Measurements from ENCODE around the gene C12orf56. TPM values are rescaled to one million over a fixed set of nuclear protein-coding genes. Genes with fewer than 3 reads are reported as not detected.

The C12orf56 gene
- total RNA-seq (2014; rRNA removed) (5.7 and 8.1 TPM in 2 replicates), Bru-seq, nascent RNA (percentile 36 among the genes with signal in this experiment), BruChase-seq, experiment 1, labeled RNA remaining after a 6-hour chase (percentile 29 among the genes with signal in this experiment), BruChase-seq, experiment 2, labeled RNA remaining after a 2-hour chase (percentile 40 among the genes with signal in this experiment)
- long read RNA-seq, transcript C12orf56-205 (7 exons, 935 nt), result major isoform, 5 of 23 reads
- long read RNA-seq, partial matches to known transcripts, result 5 of 23 reads
- long read RNA-seq, other reads (novel, unspliced or antisense), result 12 of 23 reads

DNA sequence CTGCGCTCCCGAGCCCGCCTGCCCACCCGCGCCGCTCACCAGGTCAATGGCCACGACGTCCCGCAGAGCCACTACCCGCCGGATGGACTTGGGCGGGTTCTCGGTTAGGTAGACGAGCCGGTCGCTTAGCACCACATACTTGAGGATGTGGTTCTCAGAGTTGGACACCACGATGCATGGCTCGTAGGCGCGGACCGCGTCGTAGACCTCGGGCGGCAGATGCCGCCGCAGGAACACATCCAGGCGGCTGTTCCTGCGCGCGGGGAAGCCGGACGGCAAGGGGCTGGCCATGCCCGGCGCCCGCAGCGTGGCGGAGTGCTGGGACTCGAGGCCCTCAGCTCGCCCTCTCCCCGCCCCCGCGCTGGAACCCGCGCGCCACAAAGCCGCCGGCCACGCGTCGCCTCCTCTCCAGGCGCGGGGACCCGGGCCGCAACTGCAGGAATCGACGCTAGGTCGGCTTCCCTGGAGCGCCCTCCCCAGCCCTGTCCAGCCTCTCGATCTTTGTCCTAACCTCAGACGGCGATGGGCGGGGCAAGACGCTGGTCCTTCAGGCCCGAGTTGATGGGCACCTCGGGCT lies at the start of gene C12orf56:
Gene C12orf56 (minus strand): TSS at position 484 of the 577 bp plus-strand sequence. CDS start 193 bp downstream, at position 291.
- Histone ChIP-seq H3K27ac (ENCODE audit: low read length) (no peak within 1 kb of the TSS), H3K4me3 (ENCODE audit: low read length) (no peak within 1 kb of the TSS), H3K9ac (ENCODE audit: low read length) (no peak within 1 kb of the TSS), H3F3A (ENCODE audit: low read length, unreplicated experiment) (peaks cover 3% of the 10 kb centered on the region), H3K36me3 (ENCODE audit: low read depth, low read length) (no peaks in the 10 kb centered on the region), H3K4me1 (ENCODE audit: insufficient read depth, low read length) (peaks cover 20% of the 10 kb centered on the region), H3K9me3 (ENCODE audit: low read length) (no peaks in the 10 kb centered on the region), H3K9me2 (replicated peaks; ENCODE audit: low read length) (no peaks in the 10 kb centered on the region), H2AFZ (ENCODE audit: low read length) (no peak within 1 kb of the TSS), H3K27me3 (ENCODE audit: low read length) (no peaks in the 10 kb centered on the region), H3K79me2 (ENCODE audit: low read length) (no peaks in the 10 kb centered on the region), H4K20me1 (ENCODE audit: low read length) (no peaks in the 10 kb centered on the region), H3K4me2 (ENCODE audit: low read length) (no peak within 1 kb of the TSS)
- DNase-seq, result no peak
- no TSS peak for BruUV-seq (replicated peaks)
- intact Hi-C loops (cut with micrococcal nuclease), result no loop called here
- ChIA-PET POLR2A (ENCODE audit: unreplicated experiment) (no interaction called here), CTCF (no interaction called here)
- TF ChIP-seq EZH2phosphoT487 (IDR thresholded peaks at IDR 0.05; ENCODE audit: borderline replicate concordance, low read length), result no peak
- TF ChIP-seq, protein P1, sequence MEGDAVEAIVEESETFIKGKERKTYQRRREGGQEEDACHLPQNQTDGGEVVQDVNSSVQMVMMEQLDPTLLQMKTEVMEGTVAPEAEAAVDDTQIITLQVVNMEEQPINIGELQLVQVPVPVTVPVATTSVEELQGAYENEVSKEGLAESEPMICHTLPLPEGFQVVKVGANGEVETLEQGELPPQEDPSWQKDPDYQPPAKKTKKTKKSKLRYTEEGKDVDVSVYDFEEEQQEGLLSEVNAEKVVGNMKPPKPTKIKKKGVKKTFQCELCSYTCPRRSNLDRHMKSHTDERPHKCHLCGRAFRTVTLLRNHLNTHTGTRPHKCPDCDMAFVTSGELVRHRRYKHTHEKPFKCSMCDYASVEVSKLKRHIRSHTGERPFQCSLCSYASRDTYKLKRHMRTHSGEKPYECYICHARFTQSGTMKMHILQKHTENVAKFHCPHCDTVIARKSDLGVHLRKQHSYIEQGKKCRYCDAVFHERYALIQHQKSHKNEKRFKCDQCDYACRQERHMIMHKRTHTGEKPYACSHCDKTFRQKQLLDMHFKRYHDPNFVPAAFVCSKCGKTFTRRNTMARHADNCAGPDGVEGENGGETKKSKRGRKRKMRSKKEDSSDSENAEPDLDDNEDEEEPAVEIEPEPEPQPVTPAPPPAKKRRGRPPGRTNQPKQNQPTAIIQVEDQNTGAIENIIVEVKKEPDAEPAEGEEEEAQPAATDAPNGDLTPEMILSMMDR (conservative IDR thresholded peaks at IDR 0.05; ENCODE audit: low read depth, low read length), result no peak
- TF ChIP-seq EZH2 (IDR thresholded peaks at IDR 0.05; ENCODE audit: low read length, unreplicated experiment), result no peak
- no peak for ATAC-seq

- H3F3A ChIP-seq (ENCODE audit: low read length, unreplicated experiment), result no peaks in the 10 kb centered on the region
- ChIA-PET POLR2A (ENCODE audit: unreplicated experiment) (no interaction called here), CTCF (no interaction called here)
- BruUV-seq (replicated peaks), result no TSS peak
- TF ChIP-seq EZH2 (IDR thresholded peaks at IDR 0.05; ENCODE audit: low read length, unreplicated experiment), result no peak
- TF ChIP-seq, protein P1 (conservative IDR thresholded peaks at IDR 0.05; ENCODE audit: low read depth, low read length), result no peak
- no peak for TF ChIP-seq EZH2phosphoT487 (IDR thresholded peaks at IDR 0.05; ENCODE audit: borderline replicate concordance, low read length)
- no peaks in the 10 kb centered on the region for H3K27me3 ChIP-seq (ENCODE audit: low read length)
- no peaks in the 10 kb centered on the region for H4K20me1 ChIP-seq (ENCODE audit: low read length)
- H3K4me2 ChIP-seq (ENCODE audit: low read length), result no peak overlapping the region
- H3K27ac ChIP-seq (ENCODE audit: low read length), result no peak overlapping the region
- no peaks in the 10 kb centered on the region for H3K9me3 ChIP-seq (ENCODE audit: low read length)
- peaks cover 66% of the 10 kb centered on the region for H3K36me3 ChIP-seq (ENCODE audit: low read depth, low read length)
- ATAC-seq (no peak), DNase-seq (no peak)
- H2AFZ ChIP-seq (ENCODE audit: low read length), result no peak overlapping the region
- no peaks in the 10 kb centered on the region for H3K79me2 ChIP-seq (ENCODE audit: low read length)
- no peaks in the 10 kb centered on the region for H3K9me2 ChIP-seq (replicated peaks; ENCODE audit: low read length)
- no peaks in the 10 kb centered on the region for H3K4me1 ChIP-seq (ENCODE audit: insufficient read depth, low read length)
- no peak overlapping the region for H3K4me3 ChIP-seq (ENCODE audit: low read length)
- intact Hi-C loops (cut with micrococcal nuclease), result no loop called here
- H3K9ac ChIP-seq (ENCODE audit: low read length), result no peak overlapping the region
Measured at GRCh38 chr12:64440100-64440499, 49.5 kb upstream of the C12orf56 start.

DNA sequence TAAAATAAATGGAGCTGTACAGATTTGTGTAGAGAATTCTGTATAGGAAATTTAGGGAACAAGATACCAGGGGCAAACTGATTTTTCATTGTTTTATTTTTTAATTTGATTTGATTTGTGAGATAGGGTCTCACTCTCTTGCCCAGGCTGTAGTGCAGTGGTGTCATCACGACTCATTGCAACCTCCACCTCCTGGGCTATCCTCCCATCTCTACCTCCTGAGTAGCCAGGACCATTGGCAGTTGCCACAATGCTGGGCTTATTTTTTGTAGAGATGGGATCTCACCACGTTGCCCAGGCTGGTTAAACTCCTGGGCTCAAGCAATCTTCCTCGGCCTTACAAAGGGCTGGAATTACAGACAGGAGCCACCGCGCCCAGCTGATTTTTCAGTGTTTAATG lies 43.4 kb upstream of the C12orf56 start:
- H3K36me3 ChIP-seq (ENCODE audit: low read depth, low read length), result peaks cover 80% of the 10 kb centered on the region
- no peak for ATAC-seq

More for the DNA sequence above, 43.4 kb upstream of the C12orf56 start:
- BruUV-seq (replicated peaks), result no TSS peak
- no peak overlapping the region for H3K4me2 ChIP-seq (ENCODE audit: low read length)
- H3K9me3 ChIP-seq (ENCODE audit: low read length), result no peaks in the 10 kb centered on the region
- ChIA-PET POLR2A (ENCODE audit: unreplicated experiment) (no interaction called here), CTCF (no interaction called here)
- H3F3A ChIP-seq (ENCODE audit: low read length, unreplicated experiment), result no peaks in the 10 kb centered on the region
- H3K9ac ChIP-seq (ENCODE audit: low read length), result no peak overlapping the region
- no peak for TF ChIP-seq EZH2phosphoT487 (IDR thresholded peaks at IDR 0.05; ENCODE audit: borderline replicate concordance, low read length)
- TF ChIP-seq EZH2 (IDR thresholded peaks at IDR 0.05; ENCODE audit: low read length, unreplicated experiment), result no peak
- TF ChIP-seq, protein P1 (conservative IDR thresholded peaks at IDR 0.05; ENCODE audit: low read depth, low read length), result no peak
- H3K27ac ChIP-seq (ENCODE audit: low read length), result no peak overlapping the region
- no peaks in the 10 kb centered on the region for H4K20me1 ChIP-seq (ENCODE audit: low read length)
- intact Hi-C loops (cut with micrococcal nuclease), result no loop called here
- H2AFZ ChIP-seq (ENCODE audit: low read length), result no peak overlapping the region
- H3K9me2 ChIP-seq (replicated peaks; ENCODE audit: low read length), result no peaks in the 10 kb centered on the region
- no peaks in the 10 kb centered on the region for H3K4me1 ChIP-seq (ENCODE audit: insufficient read depth, low read length)
- no peak overlapping the region for H3K4me3 ChIP-seq (ENCODE audit: low read length)
- H3K79me2 ChIP-seq (ENCODE audit: low read length), result 0 out of 2 replicates have a peak, but pooled peaks cover under 1% of the 10 kb centered on the region
- no peak for DNase-seq
- H3K27me3 ChIP-seq (ENCODE audit: low read length), result no peaks in the 10 kb centered on the region

Measured in PC-3 (cell line).